ENCODE results near the gene DOCK8.

Gene DOCK8

GRCh38 chr9:306907-307306, 92.2 kb downstream of the DOCK8 start:
- DNase-seq (ENCODE audit: extremely low read depth, low read depth), result no peak
- TF ChIP-seq CTCF (IDR thresholded peaks at IDR 0.05; ENCODE audit: low read depth, low read length), result no peak

- no peak for DNase-seq (ENCODE audit: extremely low read depth, low read depth)
- no peak for TF ChIP-seq CTCF (IDR thresholded peaks at IDR 0.05; ENCODE audit: low read depth, low read length)
Observed at GRCh38 chr9:311841-312240, 97.2 kb downstream of the DOCK8 start.

- no peak for DNase-seq (ENCODE audit: extremely low read depth, low read depth)
- TF ChIP-seq CTCF (IDR thresholded peaks at IDR 0.05; ENCODE audit: low read depth, low read length), result no peak
Observed at GRCh38 chr9:312596-313320, 98.1 kb downstream of the DOCK8 start.

- no peak for TF ChIP-seq CTCF (IDR thresholded peaks at IDR 0.05; ENCODE audit: low read depth, low read length)
- DNase-seq (ENCODE audit: extremely low read depth, low read depth), result no peak
Observed at GRCh38 chr9:316382-316965, 101.8 kb downstream of the DOCK8 start.

- DNase-seq (ENCODE audit: extremely low read depth, low read depth), result no peak
- no peak for TF ChIP-seq CTCF (IDR thresholded peaks at IDR 0.05; ENCODE audit: low read depth, low read length)
Observed at GRCh38 chr9:318646-319045, 104.0 kb downstream of the DOCK8 start.

GRCh38 chr9:324971-325370, 110.3 kb downstream of the DOCK8 start:
- no peak for TF ChIP-seq CTCF (IDR thresholded peaks at IDR 0.05; ENCODE audit: low read depth, low read length)

GRCh38 chr9:326667-327066, 112.0 kb downstream of the DOCK8 start:
- no peak for TF ChIP-seq CTCF (IDR thresholded peaks at IDR 0.05; ENCODE audit: low read depth, low read length)

More at GRCh38 chr9:324971-325370, 110.3 kb downstream of the DOCK8 start:
- no peak for DNase-seq (ENCODE audit: extremely low read depth, low read depth)

More at GRCh38 chr9:326667-327066, 112.0 kb downstream of the DOCK8 start:
- DNase-seq (ENCODE audit: extremely low read depth, low read depth), result no peak

All from AG09319 (cell line).